Thyroid gland (tissue), 4 donors: ENCODE measurements around the gene DCDC2.

Source experiments
- CTCF ChIP-seq, 6 experiments: fragments of 200-600 bp in 3 of 6; fragments of 450-650 bp in 3 of 6; sonication (generic) in 3 of 6; IDR thresholded peaks; one replicate each; pipeline ENCODE4 v1.5.1; 2016 to 2019; ENCODE audit warnings: antibody characterized with exemption in 6 of 6, mild to moderate bottlenecking in 2 of 6, inconsistent platforms in 1 of 6, moderate library complexity in 1 of 6
- POLR2A ChIP-seq, 2 donors: fragments of 450-650 bp; IDR thresholded peaks; one replicate each; pipeline ENCODE4 v1.6.1; 2017; ENCODE audit warnings: antibody characterized with exemption in 2 of 2, mild to moderate bottlenecking in 2 of 2, moderate library complexity in 1 of 2

DNA sequence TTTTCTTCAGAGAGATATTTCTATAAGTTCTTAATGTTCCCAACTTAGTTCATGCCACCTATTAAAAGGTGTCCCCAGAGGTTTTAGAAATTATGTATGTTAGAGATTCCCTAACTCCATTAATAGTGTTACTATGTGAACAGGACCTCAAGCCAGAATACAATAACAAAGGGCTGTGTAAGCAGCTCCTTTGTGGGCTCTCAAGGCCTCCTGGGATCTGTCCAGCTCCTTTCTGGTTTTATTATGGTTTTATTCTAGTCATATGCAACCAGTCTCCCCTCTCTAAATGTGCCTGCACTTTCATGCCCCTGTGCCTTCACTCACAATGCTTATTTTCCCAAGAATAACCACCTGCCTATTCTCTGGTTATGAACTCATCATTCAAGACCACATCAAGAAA is 209.2 kb downstream of the DCDC2 start:
- TF ChIP-seq CTCF (IDR thresholded peaks at IDR 0.05) (no peak), POLR2A (IDR thresholded peaks at IDR 0.05) (no peak)
